Bronchial epithelial cell (primary cell): ENCODE data around the gene PRKCH. TPM values are rescaled to one million over a fixed set of nuclear protein-coding genes. Genes with fewer than 3 reads are reported as not detected.
A peak's percentile ranks its signal among the peaks of the same experiment; 100 is the strongest.

ENCODE experiments used
- DNase-seq: peaks from one replicate; pipeline ENCODE4 v3.0.0-alpha.2; 2010; ENCODE audit warnings: low read depth
- FAIRE-seq: peaks from 2 replicates; lab custom pipeline; 2011; peaks lifted over from hg19 to GRCh38; lab: Jason Lieb, UNC
- H3K27me3 ChIP-seq: 2 replicates; pipeline ENCODE4 v1.5.1; 2011; ENCODE audit warnings: low read length; ENCODE audit not compliant: control insufficient read depth, insufficient read depth
- H3K36me3 ChIP-seq: 2 replicates; pipeline ENCODE4 v1.5.1; 2011; ENCODE audit warnings: low read length; ENCODE audit not compliant: control insufficient read depth, insufficient read depth
- H3K4me3 ChIP-seq: 2 replicates; pipeline ENCODE4 v1.5.1; 2011; ENCODE audit warnings: mild to moderate bottlenecking, low read depth, low read length, control low read depth
- total RNA-seq: library from RNA; depleted of rRNA; stranded (reverse); fragments of >200 nt; gene quantifications from 2 replicates; pipeline ENCODE4 v1.2.1, GENCODE V29; 2014
- TF ChIP-seq, protein P1 (sequence below): IDR thresholded peaks from 2 replicates; pipeline ENCODE4 v1.5.1; 2011; ENCODE audit warnings: mild to moderate bottlenecking, moderate library complexity, low read length, control low read depth, inconsistent platforms; ENCODE audit not compliant: insufficient read depth, severe bottlenecking

PRKCH gene
- total RNA-seq, 1 donor from 2014 or later, result 24.5 TPM

DNA sequence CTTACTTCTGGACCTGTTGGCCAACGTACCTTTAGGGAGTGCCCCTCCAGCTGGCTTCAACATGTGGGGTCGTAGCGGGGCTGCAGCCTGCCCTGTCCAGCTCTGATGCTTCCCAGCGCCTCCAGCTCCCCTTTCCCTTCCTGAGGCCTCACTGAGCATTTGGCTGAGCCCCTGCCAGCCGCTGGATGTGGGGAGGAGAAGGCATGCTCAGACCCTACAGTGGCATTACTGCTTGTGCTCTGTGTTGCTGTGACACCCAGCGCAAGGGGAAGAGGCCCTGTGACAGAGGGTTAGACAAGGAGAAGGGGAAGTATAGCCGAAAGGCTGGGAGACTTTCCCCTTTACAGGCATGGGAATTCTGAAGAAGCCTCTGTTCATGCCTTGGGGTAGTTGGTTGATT lies 145.9 kb downstream of the PRKCH start:
- H3K4me3 ChIP-seq, result no peak overlapping the region
- FAIRE-seq, result no peak
- no peaks in the 10 kb centered on the region for H3K27me3 ChIP-seq
- TF ChIP-seq, protein P1, sequence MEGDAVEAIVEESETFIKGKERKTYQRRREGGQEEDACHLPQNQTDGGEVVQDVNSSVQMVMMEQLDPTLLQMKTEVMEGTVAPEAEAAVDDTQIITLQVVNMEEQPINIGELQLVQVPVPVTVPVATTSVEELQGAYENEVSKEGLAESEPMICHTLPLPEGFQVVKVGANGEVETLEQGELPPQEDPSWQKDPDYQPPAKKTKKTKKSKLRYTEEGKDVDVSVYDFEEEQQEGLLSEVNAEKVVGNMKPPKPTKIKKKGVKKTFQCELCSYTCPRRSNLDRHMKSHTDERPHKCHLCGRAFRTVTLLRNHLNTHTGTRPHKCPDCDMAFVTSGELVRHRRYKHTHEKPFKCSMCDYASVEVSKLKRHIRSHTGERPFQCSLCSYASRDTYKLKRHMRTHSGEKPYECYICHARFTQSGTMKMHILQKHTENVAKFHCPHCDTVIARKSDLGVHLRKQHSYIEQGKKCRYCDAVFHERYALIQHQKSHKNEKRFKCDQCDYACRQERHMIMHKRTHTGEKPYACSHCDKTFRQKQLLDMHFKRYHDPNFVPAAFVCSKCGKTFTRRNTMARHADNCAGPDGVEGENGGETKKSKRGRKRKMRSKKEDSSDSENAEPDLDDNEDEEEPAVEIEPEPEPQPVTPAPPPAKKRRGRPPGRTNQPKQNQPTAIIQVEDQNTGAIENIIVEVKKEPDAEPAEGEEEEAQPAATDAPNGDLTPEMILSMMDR, result no peak
- no peak for DNase-seq
- no peaks in the 10 kb centered on the region for H3K36me3 ChIP-seq

GRCh38 chr14:61468063-61468825 lies 146.9 kb downstream of the PRKCH start:
- TF ChIP-seq, protein P1, result no peak
- peak; percentile 57 for DNase-seq

GRCh38 chr14:61469781-61470180 lies 148.4 kb downstream of the PRKCH start:
- Histone ChIP-seq H3K4me3 (no peak overlapping the region), H3K27me3 (no peaks in the 10 kb centered on the region), H3K36me3 (no peaks in the 10 kb centered on the region)
- TF ChIP-seq, protein P1, result no peak
- FAIRE-seq, result no peak
- DNase-seq, result no peak

More at GRCh38 chr14:61468063-61468825, 146.9 kb downstream of the PRKCH start:
- no peak overlapping the region for H3K4me3 ChIP-seq
- no peak for FAIRE-seq
- H3K27me3 ChIP-seq, result no peaks in the 10 kb centered on the region
- no peaks in the 10 kb centered on the region for H3K36me3 ChIP-seq

- no peak for FAIRE-seq
- TF ChIP-seq, protein P1, result peak; percentile 39
- no peaks in the 10 kb centered on the region for H3K27me3 ChIP-seq
- H3K36me3 ChIP-seq, result no peaks in the 10 kb centered on the region
- peak; percentile 88 for DNase-seq
- H3K4me3 ChIP-seq, result no peak overlapping the region
Measured at GRCh38 chr14:61470261-61470960, 149.0 kb downstream of the PRKCH start.

DNA sequence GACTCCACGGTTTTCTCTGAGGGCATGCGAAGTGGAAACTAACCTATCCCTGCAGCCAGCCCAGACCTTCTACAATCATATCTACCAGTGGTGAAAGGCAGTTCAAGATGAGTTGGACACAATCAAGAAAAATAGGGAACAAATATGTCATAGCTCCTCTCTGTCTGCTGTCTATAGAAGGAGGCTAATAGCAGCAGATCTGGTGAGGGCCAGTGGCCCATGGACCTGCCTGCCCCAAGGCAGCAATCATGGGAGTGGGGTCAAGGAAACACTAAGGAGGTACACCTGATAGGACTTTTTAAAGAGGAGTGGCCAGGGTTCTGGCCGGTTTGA lies 149.5 kb downstream of the PRKCH start:
- no peaks in the 10 kb centered on the region for H3K27me3 ChIP-seq
- TF ChIP-seq, protein P1, result no peak
- H3K4me3 ChIP-seq, result no peak overlapping the region
- DNase-seq, result no peak
- FAIRE-seq, result no peak
- no peaks in the 10 kb centered on the region for H3K36me3 ChIP-seq
